PC-3 (cell line): Measurements from ENCODE around the gene PGS1. TPM values are rescaled to one million over a fixed set of nuclear protein-coding genes. Genes with fewer than 3 reads are reported as not detected.

Source experiments
- ATAC-seq: fragments of 200-7000 bp; cut with Tn5 transposase; 2 replicates; pipeline ENCODE4 v1.9.1; 2020; ENCODE audit warnings: mild to moderate bottlenecking, moderate library complexity
- BruUV-seq: library from RNA; stranded (reverse); fragments of 400-500 nt; replicated peaks from 2 replicates; lab custom pipeline; 2021; lab: Mats Ljungman, UMichigan
- CTCF ChIA-PET: fragments of 300-600 bp; sonication (Branson Sonifier 250); formaldehyde crosslinking; loops from one replicate; lab custom pipeline; 2022; ENCODE audit warnings: antibody characterized with exemption; lab: Charles Lee
- POLR2A ChIA-PET: fragments of 300-600 bp; sonication (Branson Sonifier 250); formaldehyde crosslinking; loops from one replicate; lab custom pipeline; 2022; ENCODE audit warnings: antibody characterized with exemption; ENCODE audit not compliant: unreplicated experiment; lab: Charles Lee
- DNase-seq: peaks from one replicate; pipeline ENCODE4 v3.0.0-alpha.2; 2015
- H2AFZ ChIP-seq: fragments of 300-600 bp; sonication (generic); 2 replicates; pipeline ENCODE4 v1.6.0; 2016; ENCODE audit warnings: antibody characterized with exemption, low read length
- H3F3A ChIP-seq: fragments of 300-600 bp; sonication (generic); one replicate; pipeline ENCODE4 v1.6.0; 2017; ENCODE audit warnings: antibody characterized with exemption, low read length, control low read depth, mild to moderate bottlenecking; ENCODE audit not compliant: unreplicated experiment
- H3K27ac ChIP-seq: fragments of 300-600 bp; sonication (generic); 2 replicates; pipeline ENCODE4 v1.5.1; 2016; ENCODE audit warnings: mild to moderate bottlenecking, low read length
- H3K27me3 ChIP-seq: fragments of 300-600 bp; sonication (generic); 2 replicates; pipeline ENCODE4 v1.6.1; 2016; ENCODE audit warnings: low read length, mixed read lengths
- H3K36me3 ChIP-seq: fragments of 300-600 bp; sonication (generic); 2 replicates; pipeline ENCODE4 v1.6.1; 2016; ENCODE audit warnings: low read depth, mixed run types, low read length, mixed read lengths
- H3K4me1 ChIP-seq: fragments of 300-600 bp; sonication (generic); 2 replicates; pipeline ENCODE4 v1.5.1; 2016; ENCODE audit warnings: low read length; ENCODE audit not compliant: insufficient read depth
- H3K4me2 ChIP-seq: fragments of 300-600 bp; sonication (generic); 2 replicates; pipeline ENCODE4 v1.6.0; 2016; ENCODE audit warnings: low read length
- H3K4me3 ChIP-seq: fragments of 300-600 bp; sonication (generic); 2 replicates; pipeline ENCODE4 v1.5.1; 2016; ENCODE audit warnings: mild to moderate bottlenecking, low read length, mixed read lengths
- H3K79me2 ChIP-seq: fragments of 300-600 bp; sonication (generic); 2 replicates; pipeline ENCODE4 v1.6.1; 2017; ENCODE audit warnings: low read length, mixed read lengths
- H3K9ac ChIP-seq: fragments of 300-600 bp; sonication (generic); 2 replicates; pipeline ENCODE4 v1.6.0; 2016; ENCODE audit warnings: mild to moderate bottlenecking, low read length
- H3K9me2 ChIP-seq: fragments of 300-600 bp; sonication (generic); replicated peaks from 2 replicates; pipeline ENCODE4 v1.6.1; 2016; ENCODE audit warnings: mixed run types, low read length, mixed read lengths
- H3K9me3 ChIP-seq: fragments of 300-600 bp; sonication (generic); 2 replicates; pipeline ENCODE4 v1.6.1; 2016; ENCODE audit warnings: low read length, mixed read lengths
- H4K20me1 ChIP-seq: fragments of 300-600 bp; sonication (generic); 2 replicates; pipeline ENCODE4 v1.6.1; 2016; ENCODE audit warnings: low read length, mixed read lengths
- CTCF ChIP-seq: fragments of 300-600 bp; sonication (generic); conservative IDR thresholded peaks from 2 replicates; pipeline ENCODE4 v1.5.1; 2017; ENCODE audit warnings: antibody characterized with exemption, low read depth, mild to moderate bottlenecking, low read length
- EZH2 ChIP-seq: fragments of 300-600 bp; sonication (generic); IDR thresholded peaks from one replicate; pipeline ENCODE4 v1.6.1; 2017; ENCODE audit warnings: antibody characterized with exemption, mild to moderate bottlenecking, low read length; ENCODE audit not compliant: unreplicated experiment
- EZH2phosphoT487 ChIP-seq: fragments of 300-600 bp; sonication (generic); IDR thresholded peaks from 2 replicates; pipeline ENCODE4 v1.6.1; 2018; ENCODE audit warnings: mild to moderate bottlenecking, antibody characterized with exemption, low read length, borderline replicate concordance
- intact Hi-C: fragments of 100-400 bp; cut with micrococcal nuclease; formaldehyde crosslinking; loops from 2 replicates; pipeline ENCODE4 v1.9.0; 2023
- total RNA-seq: library from RNA; depleted of rRNA; stranded (reverse); fragments of >200 nt; gene quantifications from 2 replicates; pipeline ENCODE4 v1.2.3, GENCODE V29; 2014

Gene PGS1
- total RNA-seq, 1 experiment from 2014 or later = 47.0 TPM

- peak overlapping the region; percentile 74 for H3K27ac ChIP-seq
- H3K4me2 ChIP-seq = peak overlapping the region; percentile 99
- BruUV-seq = TSS peak; percentile 32
- H3K4me1 ChIP-seq = peaks cover 34% of the 10 kb centered on the region
- H3K9ac ChIP-seq = peak overlapping the region; percentile 79
- H3K79me2 ChIP-seq = peaks cover 42% of the 10 kb centered on the region
- ChIA-PET POLR2A (interaction anchor here (0.8 to 0.9 kb wide), 2 partner anchors 25 to 46 kb away, joined by 3 to 5 read pairs; no protein-coding TSS in a partner anchor), CTCF (interaction anchor here (0.6 to 2.3 kb wide), 8 partner anchors 18 to 110 kb away, joined by 3 to 20 read pairs (median 4); no protein-coding TSS in a partner anchor)
- intact Hi-C loops = loop anchor here (1.0 to 2.0 kb wide), 7 partner anchors 18 to 71 kb away; partner anchors contain the start of gene PGS1
- no peaks in the 10 kb centered on the region for H3K9me3 ChIP-seq
- no peaks in the 10 kb centered on the region for H3F3A ChIP-seq
- peak overlapping the region; percentile 86 for H2AFZ ChIP-seq
- H3K27me3 ChIP-seq = no peaks in the 10 kb centered on the region
- peak overlapping the region; percentile 81 for H3K4me3 ChIP-seq
- ATAC-seq = peak; percentile 73
- no peaks in the 10 kb centered on the region for H3K9me2 ChIP-seq
- H4K20me1 ChIP-seq = peaks cover 29% of the 10 kb centered on the region
- DNase-seq = peak; percentile 98
- 0 out of 2 replicates have a peak, but pooled peaks have one; percentile 83 for TF ChIP-seq EZH2phosphoT487
- TF ChIP-seq EZH2 = no peak
- TF ChIP-seq CTCF = peak; percentile 95
- peaks cover 13% of the 10 kb centered on the region for H3K36me3 ChIP-seq
Observed at GRCh38 chr17:78360371-78361224, 17.9 kb upstream of the PGS1 start.

DNA sequence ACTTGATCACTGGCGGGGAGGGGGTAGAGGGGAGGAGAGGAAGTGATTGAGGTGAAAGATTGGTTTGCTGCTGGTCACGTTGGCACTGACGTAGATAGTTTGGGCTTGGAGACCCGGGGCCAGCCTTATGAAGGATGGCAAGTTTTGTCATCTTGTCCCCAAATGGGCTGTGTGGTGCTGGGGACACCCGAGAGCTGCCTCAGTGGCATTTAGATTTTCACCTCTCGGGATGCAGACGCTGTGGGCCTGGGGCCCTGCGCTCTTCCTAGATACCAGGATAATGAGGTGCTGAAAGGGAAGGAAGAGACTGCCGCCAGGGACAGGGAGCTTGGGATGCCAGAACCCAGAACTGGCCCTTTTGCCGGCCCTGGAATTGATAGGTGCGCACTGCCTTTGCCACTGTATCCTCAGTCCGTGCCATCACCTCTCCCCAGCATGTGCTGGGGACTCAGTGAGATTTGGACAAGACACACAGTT, 17.2 kb upstream of the PGS1 start:
- ATAC-seq (no peak), DNase-seq (no peak)
- Histone ChIP-seq H3K36me3 (peaks cover 13% of the 10 kb centered on the region), H3K27me3 (no peaks in the 10 kb centered on the region), H3K4me3 (peak overlapping the region; percentile 81; the same call in 1 of the 2 replicates), H3K9me3 (no peaks in the 10 kb centered on the region), H3K9me2 (no peaks in the 10 kb centered on the region), H3K27ac (no peak overlapping the region), H3K9ac (peak overlapping the region; percentile 79; the same call in 1 of the 2 replicates), H3K4me2 (peak overlapping the region; percentile 99), H3F3A (no peaks in the 10 kb centered on the region), H2AFZ (peak overlapping the region; percentile 86), H3K4me1 (peaks cover 31% of the 10 kb centered on the region), H3K79me2 (peaks cover 36% of the 10 kb centered on the region), H4K20me1 (peaks cover 29% of the 10 kb centered on the region)
- BruUV-seq = no TSS peak
- POLR2A ChIA-PET = interaction anchor here (0.8 kb wide), 1 partner anchor 26 kb away, joined by 5 read pairs; no protein-coding TSS in a partner anchor
- intact Hi-C loops = loop anchor here (2.0 kb wide), 1 partner anchor 18 kb away; the partner anchor contains the start of gene PGS1
- no peak for TF ChIP-seq EZH2
- no peak for TF ChIP-seq CTCF
- TF ChIP-seq EZH2phosphoT487 = no peak
- CTCF ChIA-PET = interaction anchor here (0.5 to 2.3 kb wide), 9 partner anchors 18 to 110 kb away, joined by 3 to 20 read pairs (median 4); no protein-coding TSS in a partner anchor
